Loucy (cell line): ENCODE results near the gene MARK1.

Source experiments
- CTCF ChIP-seq: fragments of 200-600 bp; sonication (generic); conservative IDR thresholded peaks from 2 replicates; pipeline ENCODE4 v1.5.1; 2014; ENCODE audit warnings: mild to moderate bottlenecking, antibody characterized with exemption, low read length
- EZH2phosphoT487 ChIP-seq: fragments of 200-600 bp; IDR thresholded peaks from 2 replicates; pipeline ENCODE4 v1.6.1; 2018; ENCODE audit warnings: antibody characterized with exemption, mild to moderate bottlenecking, moderate library complexity, borderline replicate concordance

GRCh38 chr1:220701974-220702373, 174.0 kb downstream of the MARK1 start:
- no peak for TF ChIP-seq CTCF
- TF ChIP-seq EZH2phosphoT487: no peak
